Anterior cingulate cortex (tissue), 58 donors: ENCODE data around the gene LGI4.
A peak's percentile ranks its signal among the peaks of the same experiment; 100 is the strongest.

ENCODE experiments used
- DNase-seq, 58 donors: peaks; one replicate each; lab custom pipeline; 2025; lab: John Stamatoyannopoulos, UW

Gene LGI4

GRCh38 chr19:35134601-35135242 lies at the start of gene LGI4:
Gene LGI4, minus strand, starts transcription at chr19:35135059. Its CDS starts 379 bp downstream, at chr19:35134680.
- DNase-seq = peak in 8 of 58 donors; percentile 23 to 69 (median 36)

- DNase-seq = no peak
Measured at GRCh38 chr19:35184267-35184666, 49.4 kb upstream of the LGI4 start.

- DNase-seq = no peak
Measured at GRCh38 chr19:35181387-35181786, 46.5 kb upstream of the LGI4 start.

GRCh38 chr19:35179830-35180229 lies 45.0 kb upstream of the LGI4 start:
- DNase-seq = no peak

- no peak for DNase-seq
Measured at GRCh38 chr19:35178701-35179100, 43.8 kb upstream of the LGI4 start.

GRCh38 chr19:35177377-35178274 lies 42.8 kb upstream of the LGI4 start:
- DNase-seq = no peak

- no peak for DNase-seq
Measured at GRCh38 chr19:35176181-35176570, 41.3 kb upstream of the LGI4 start.

GRCh38 chr19:35174226-35174625 lies 39.4 kb upstream of the LGI4 start:
- DNase-seq = no peak

GRCh38 chr19:35171730-35172129 lies 36.9 kb upstream of the LGI4 start:
- no peak for DNase-seq

GRCh38 chr19:35170359-35171061 lies 35.7 kb upstream of the LGI4 start:
- DNase-seq = no peak

GRCh38 chr19:35169221-35169995 lies 34.5 kb upstream of the LGI4 start:
- no peak for DNase-seq

GRCh38 chr19:35168196-35168595 lies 33.3 kb upstream of the LGI4 start:
- no peak for DNase-seq

GRCh38 chr19:35167251-35168119 lies 32.6 kb upstream of the LGI4 start:
- DNase-seq = no peak

GRCh38 chr19:35166100-35167063 lies 31.5 kb upstream of the LGI4 start:
- DNase-seq = no peak

- DNase-seq = no peak
Measured at GRCh38 chr19:35165200-35166058, 30.6 kb upstream of the LGI4 start.

- DNase-seq = no peak
Measured at GRCh38 chr19:35164418-35164817, 29.6 kb upstream of the LGI4 start.
